SJSA1 (cell line): Measurements from ENCODE around the gene C10orf90. TPM values are rescaled to one million over a fixed set of nuclear protein-coding genes. Genes with fewer than 3 reads are reported as not detected.

ENCODE experiments used
- DNase-seq, 2 experiments: peaks; one replicate each; pipeline ENCODE4 v3.0.0-alpha.2; 2015 to 2020; ENCODE audit warnings: low spot score in 2 of 2, low read depth in 1 of 2
- H3K27ac ChIP-seq: fragments of 250-450 bp; sonication (Bioruptor Pico); 2 replicates; pipeline ENCODE4 v1.5.1; 2020; ENCODE audit warnings: mild to moderate bottlenecking, moderate library complexity
- H3K27me3 ChIP-seq: fragments of 250-450 bp; sonication (Bioruptor Pico); replicated peaks from 2 replicates; pipeline ENCODE4 v1.5.1; 2020; ENCODE audit warnings: mild to moderate bottlenecking, moderate library complexity
- H3K36me3 ChIP-seq: fragments of 250-450 bp; sonication (Bioruptor Pico); 2 replicates; pipeline ENCODE4 v1.5.1; 2020; ENCODE audit warnings: mild to moderate bottlenecking
- H3K4me1 ChIP-seq: fragments of 250-450 bp; sonication (Bioruptor Pico); replicated peaks from 2 replicates; pipeline ENCODE4 v1.6.1; 2021; ENCODE audit warnings: mild to moderate bottlenecking
- H3K4me3 ChIP-seq: fragments of 250-450 bp; sonication (Bioruptor Pico); 2 replicates; pipeline ENCODE4 v1.5.1; 2020; ENCODE audit warnings: mild to moderate bottlenecking
- H3K9me3 ChIP-seq: fragments of 250-450 bp; sonication (Bioruptor Pico); replicated peaks from 2 replicates; pipeline ENCODE4 v1.5.1; 2020; ENCODE audit warnings: mild to moderate bottlenecking
- total RNA-seq: library from RNA; depleted of rRNA; stranded (reverse); fragments of >200 nt; shearing (Covaris generic); gene quantifications from 2 replicates; pipeline ENCODE4 v1.2.3, GENCODE V29; 2014

The C10orf90 gene
- total RNA-seq, 1 experiment from 2014 or later = not detected

DNA sequence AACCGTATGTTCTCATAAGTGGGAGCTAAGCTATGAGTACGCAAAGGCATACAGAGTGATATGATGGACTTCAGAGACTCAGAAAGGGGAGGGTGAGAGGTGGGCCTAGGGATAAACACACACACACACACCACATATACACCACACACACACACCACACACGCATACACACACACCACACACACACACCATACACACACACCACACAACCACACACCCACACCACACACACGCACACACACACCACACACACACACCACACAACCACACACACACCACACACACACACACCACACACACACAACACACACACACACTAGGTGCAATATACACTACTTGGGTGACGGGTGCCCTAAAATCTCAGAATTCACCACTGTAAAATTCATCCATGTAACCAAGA is 168.7 kb downstream of the C10orf90 start:
- no peaks in the 10 kb centered on the region for H3K36me3 ChIP-seq
- H3K4me1 ChIP-seq = no peaks in the 10 kb centered on the region
- no peak overlapping the region for H3K4me3 ChIP-seq
- no peaks in the 10 kb centered on the region for H3K27me3 ChIP-seq
- DNase-seq = no peak
- no peaks in the 10 kb centered on the region for H3K9me3 ChIP-seq
- no peak overlapping the region for H3K27ac ChIP-seq

DNA sequence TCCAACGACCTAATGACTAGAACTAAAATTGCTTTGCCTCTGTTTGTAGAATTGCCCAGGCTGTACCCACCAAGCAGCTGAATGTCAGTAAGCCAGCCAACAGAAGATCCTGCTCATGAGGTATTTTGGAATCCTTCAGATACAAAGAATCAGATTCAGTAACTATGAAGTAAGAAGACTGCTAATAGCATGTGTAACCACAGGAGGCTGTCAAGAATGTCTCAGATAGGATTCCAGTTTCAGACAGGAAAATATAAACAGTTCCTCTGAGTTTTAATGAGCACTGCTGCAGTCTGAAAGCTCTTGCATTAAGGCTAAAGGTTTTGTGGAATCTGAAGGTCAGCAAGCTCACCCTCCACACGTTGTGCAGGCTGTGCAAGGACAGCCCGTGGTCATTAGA is 169.6 kb downstream of the C10orf90 start:
- no peak for DNase-seq
- Histone ChIP-seq H3K4me1 (no peaks in the 10 kb centered on the region), H3K27ac (no peak overlapping the region), H3K4me3 (no peak overlapping the region), H3K36me3 (no peaks in the 10 kb centered on the region), H3K9me3 (no peaks in the 10 kb centered on the region), H3K27me3 (no peaks in the 10 kb centered on the region)

DNA sequence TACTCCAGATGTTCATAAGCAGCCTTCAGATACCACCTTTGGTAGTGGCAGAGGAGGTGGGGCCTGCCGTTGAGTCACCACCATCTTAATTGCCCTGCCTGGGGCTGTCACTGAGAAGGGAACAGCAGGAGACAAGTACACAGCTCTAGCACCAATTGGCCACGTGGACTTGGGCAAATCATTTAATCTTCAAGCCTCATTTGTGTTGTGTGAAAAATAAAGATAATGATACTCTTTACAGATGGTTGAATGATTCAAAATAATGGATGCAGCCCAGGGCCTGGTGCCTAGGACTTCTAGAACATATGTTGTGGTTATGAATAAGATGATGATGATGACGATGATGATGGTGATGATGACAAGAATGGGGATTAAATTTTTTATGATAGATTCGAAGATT is 170.3 kb downstream of the C10orf90 start:
- DNase-seq = no peak
- H3K27me3 ChIP-seq = no peaks in the 10 kb centered on the region

DNA sequence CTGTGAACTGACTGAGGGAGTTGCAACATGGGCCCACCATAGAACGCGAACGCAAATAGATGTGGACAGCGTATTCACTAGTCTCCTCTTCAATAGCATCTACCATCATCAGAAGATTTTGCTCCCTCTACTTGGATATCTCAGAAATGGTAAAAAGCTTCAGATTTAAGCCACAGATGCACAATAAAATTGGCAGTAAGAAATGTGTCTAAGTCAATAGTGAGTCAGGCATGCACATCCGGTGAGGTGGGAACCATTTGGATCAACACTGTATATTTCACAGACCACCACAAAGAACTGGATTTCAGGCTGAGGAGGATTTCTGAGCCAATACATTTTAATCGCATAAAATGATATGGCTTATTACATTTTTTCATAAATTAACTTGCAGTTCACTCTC is 170.7 kb downstream of the C10orf90 start:
- Histone ChIP-seq H3K4me1 (no peaks in the 10 kb centered on the region), H3K4me3 (no peak overlapping the region), H3K27me3 (no peaks in the 10 kb centered on the region), H3K27ac (no peak overlapping the region), H3K9me3 (no peaks in the 10 kb centered on the region), H3K36me3 (no peaks in the 10 kb centered on the region)
- no peak for DNase-seq

More for the DNA sequence above, 170.3 kb downstream of the C10orf90 start:
- Histone ChIP-seq H3K27ac (no peak overlapping the region), H3K9me3 (no peaks in the 10 kb centered on the region), H3K4me1 (no peaks in the 10 kb centered on the region), H3K36me3 (no peaks in the 10 kb centered on the region), H3K4me3 (no peak overlapping the region)

DNA sequence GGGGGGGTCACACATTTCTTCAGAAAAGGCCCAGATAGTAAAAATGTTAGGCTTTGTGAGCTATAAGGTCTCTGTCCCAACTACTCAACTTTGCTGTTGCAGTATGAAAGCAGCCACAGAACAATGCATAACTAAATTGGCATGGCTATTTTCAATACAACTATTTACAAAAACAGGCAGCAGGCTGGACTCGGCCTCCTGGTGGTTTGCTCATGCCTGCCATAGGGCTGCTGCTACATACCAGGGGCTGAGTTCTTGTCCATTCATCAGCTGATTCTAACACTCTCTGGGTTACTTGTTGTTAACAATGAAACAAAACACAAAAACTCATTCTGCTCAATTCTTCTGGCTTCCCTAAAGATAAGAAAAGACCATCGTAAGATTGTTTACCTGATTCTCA is 172.8 kb downstream of the C10orf90 start:
- no peaks in the 10 kb centered on the region for H3K9me3 ChIP-seq
- DNase-seq = no peak
- H3K27ac ChIP-seq = no peak overlapping the region
- H3K4me3 ChIP-seq = no peak overlapping the region
- no peaks in the 10 kb centered on the region for H3K4me1 ChIP-seq
- no peaks in the 10 kb centered on the region for H3K36me3 ChIP-seq
- H3K27me3 ChIP-seq = no peaks in the 10 kb centered on the region

DNA sequence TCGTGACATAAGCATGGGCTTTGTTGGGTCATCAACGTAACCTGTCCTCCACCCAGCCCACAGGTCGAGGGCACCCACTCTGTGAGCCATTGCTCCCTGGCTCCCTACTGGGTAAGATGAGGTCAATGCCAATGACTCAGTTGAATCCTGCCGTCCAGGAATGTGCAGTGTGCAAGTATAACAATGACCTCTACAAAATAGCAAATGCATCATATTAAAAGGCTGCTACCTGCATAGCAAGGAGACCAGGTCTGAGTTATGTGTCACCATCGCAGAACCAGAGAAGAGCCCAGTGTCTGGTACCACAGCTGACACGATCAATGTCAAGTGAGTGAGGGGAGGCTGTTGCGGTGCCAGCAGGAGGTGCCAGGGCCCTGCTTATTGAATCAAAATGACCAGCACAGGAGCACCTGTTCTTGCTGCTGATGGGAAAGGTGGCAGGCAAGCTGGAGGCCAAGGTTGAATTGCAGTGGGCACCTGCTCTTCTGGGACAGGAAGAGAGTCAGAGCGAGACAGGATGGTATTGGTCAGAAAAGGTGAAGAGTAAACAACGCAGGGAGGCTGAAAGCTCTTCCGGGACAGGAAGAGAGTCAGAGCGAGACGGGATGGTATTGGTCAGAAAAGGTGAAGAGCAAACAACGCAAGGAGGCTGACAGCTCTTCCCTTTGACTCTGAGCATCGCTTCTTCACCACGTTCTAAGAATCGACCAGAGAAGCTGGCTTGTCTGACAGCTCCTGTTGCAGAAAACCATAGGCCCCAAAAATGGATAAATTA is 173.5 kb downstream of the C10orf90 start:
- no peak overlapping the region for H3K4me3 ChIP-seq
- H3K4me1 ChIP-seq = no peaks in the 10 kb centered on the region
- no peak for DNase-seq
- no peaks in the 10 kb centered on the region for H3K36me3 ChIP-seq
- no peak overlapping the region for H3K27ac ChIP-seq
- H3K9me3 ChIP-seq = no peaks in the 10 kb centered on the region
- no peaks in the 10 kb centered on the region for H3K27me3 ChIP-seq

DNA sequence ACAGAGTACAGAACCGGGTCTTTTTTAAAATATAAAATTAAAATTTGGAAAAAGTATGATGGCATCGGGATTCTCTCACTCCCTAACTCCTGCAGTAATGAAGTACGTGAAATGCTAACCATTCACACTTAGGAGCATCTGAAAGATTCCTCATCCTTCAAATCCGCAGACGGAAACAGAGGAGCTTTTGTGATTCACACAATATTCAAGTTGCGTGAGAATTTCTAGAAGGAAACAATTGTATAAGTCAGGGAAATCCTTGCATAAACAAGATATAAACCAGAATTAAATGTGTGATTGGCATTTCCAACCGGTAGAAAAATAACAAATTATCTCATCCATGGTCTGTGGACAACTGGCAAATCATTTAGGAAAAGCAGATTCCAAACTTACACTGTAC is 179.0 kb downstream of the C10orf90 start:
- H3K27ac ChIP-seq = no peak overlapping the region
- no peaks in the 10 kb centered on the region for H3K27me3 ChIP-seq
- no peaks in the 10 kb centered on the region for H3K4me1 ChIP-seq
- no peaks in the 10 kb centered on the region for H3K36me3 ChIP-seq
- no peaks in the 10 kb centered on the region for H3K9me3 ChIP-seq
- H3K4me3 ChIP-seq = no peak overlapping the region
- no peak for DNase-seq

DNA sequence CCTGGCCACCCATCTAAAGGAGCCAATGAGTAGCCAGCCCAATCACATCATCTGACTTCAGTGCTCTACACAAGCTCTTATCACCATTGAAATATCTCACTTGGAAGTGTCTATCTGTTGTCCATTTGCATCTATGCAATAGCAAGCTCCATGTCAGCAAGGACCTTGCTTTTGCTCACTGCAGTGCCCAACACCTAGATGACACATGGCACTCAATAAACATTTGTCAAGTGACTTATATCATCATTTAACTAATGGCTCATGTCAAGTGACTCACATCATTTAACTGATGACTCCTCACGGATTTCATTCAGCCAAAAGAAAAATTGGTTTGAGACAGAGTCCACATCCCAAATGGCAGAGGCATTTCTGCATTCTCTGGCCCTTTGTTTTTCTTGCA is 189.3 kb downstream of the C10orf90 start:
- Histone ChIP-seq H3K27me3 (no peaks in the 10 kb centered on the region), H3K27ac (no peak overlapping the region), H3K36me3 (no peaks in the 10 kb centered on the region), H3K4me1 (no peaks in the 10 kb centered on the region), H3K9me3 (no peaks in the 10 kb centered on the region), H3K4me3 (no peak overlapping the region)
- no peak for DNase-seq

DNA sequence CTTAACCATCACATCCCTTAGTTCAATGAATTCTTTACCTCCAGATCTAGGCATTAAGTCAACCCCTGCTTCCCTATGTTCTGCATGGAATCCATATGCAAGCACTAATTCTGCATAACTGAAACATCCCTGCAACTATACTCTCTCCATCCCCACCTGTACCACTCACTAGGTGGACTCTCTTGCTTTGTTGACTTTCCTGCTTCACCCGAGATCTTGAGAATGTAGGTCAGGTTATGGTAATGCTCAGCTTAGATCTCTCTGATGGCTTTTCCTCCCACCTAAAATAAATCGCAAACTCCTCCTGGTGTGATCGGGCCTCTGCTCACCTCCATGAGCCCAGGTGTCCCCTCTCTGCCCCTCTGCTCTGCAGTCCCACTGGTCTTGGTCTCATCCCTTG is 189.8 kb downstream of the C10orf90 start:
- Histone ChIP-seq H3K4me3 (no peak overlapping the region), H3K27me3 (no peaks in the 10 kb centered on the region), H3K27ac (no peak overlapping the region), H3K9me3 (no peaks in the 10 kb centered on the region), H3K36me3 (no peaks in the 10 kb centered on the region), H3K4me1 (no peaks in the 10 kb centered on the region)
- DNase-seq = no peak

DNA sequence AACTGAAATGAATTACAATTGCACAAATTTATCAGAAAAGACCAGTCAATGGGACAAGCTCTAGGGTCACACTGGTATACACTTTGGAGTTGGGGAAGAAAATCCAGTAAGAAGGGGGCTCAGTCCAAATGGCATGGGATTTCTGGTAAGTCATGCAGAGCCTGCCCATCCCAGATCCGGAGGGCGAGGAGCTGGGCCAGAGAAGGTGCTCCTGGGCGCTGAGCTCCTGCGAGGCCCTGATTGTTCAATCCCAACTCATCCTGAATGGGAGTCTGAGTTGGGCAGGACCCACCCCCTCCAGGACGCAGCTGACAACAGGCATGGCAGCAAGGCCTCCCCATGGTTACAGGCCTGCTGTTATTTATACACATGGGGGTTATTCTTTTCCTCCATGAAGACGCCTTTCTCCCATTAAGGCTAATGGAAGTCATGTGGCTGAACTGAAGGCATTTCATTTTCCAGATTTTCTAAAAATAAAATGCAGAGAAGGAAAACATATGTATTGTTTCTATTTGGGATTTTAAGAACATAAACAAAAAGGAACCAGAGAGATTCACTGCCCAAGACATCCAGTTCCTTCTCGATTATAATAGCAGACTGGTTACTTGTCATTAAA is 191.1 kb downstream of the C10orf90 start:
- Histone ChIP-seq H3K4me3 (no peak overlapping the region), H3K9me3 (no peaks in the 10 kb centered on the region), H3K27me3 (no peaks in the 10 kb centered on the region), H3K4me1 (no peaks in the 10 kb centered on the region), H3K27ac (no peak overlapping the region), H3K36me3 (no peaks in the 10 kb centered on the region)
- DNase-seq = no peak

DNA sequence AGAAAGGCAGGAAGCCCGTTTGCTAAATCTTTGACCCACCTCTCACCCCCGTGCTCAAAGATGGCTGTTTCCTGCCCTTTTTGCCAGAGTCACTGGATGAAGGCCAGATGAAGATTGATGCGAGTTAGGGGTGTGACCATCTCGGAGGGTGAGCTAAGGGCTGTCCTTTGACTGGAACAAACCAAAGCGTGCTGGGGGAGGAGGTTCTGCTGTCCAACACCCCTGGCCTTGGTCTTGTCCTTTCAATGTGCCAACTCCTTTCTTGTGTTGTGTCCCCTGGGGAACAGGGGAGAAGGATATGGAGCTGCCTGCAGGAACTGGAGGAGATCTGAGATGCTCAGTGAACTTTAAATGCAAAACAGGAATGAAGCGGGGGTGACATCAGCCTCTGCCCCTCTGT is 191.9 kb downstream of the C10orf90 start:
- H3K4me3 ChIP-seq = no peak overlapping the region
- no peaks in the 10 kb centered on the region for H3K9me3 ChIP-seq
- no peak overlapping the region for H3K27ac ChIP-seq
- no peaks in the 10 kb centered on the region for H3K4me1 ChIP-seq
- no peaks in the 10 kb centered on the region for H3K27me3 ChIP-seq
- DNase-seq = no peak
- no peaks in the 10 kb centered on the region for H3K36me3 ChIP-seq

DNA sequence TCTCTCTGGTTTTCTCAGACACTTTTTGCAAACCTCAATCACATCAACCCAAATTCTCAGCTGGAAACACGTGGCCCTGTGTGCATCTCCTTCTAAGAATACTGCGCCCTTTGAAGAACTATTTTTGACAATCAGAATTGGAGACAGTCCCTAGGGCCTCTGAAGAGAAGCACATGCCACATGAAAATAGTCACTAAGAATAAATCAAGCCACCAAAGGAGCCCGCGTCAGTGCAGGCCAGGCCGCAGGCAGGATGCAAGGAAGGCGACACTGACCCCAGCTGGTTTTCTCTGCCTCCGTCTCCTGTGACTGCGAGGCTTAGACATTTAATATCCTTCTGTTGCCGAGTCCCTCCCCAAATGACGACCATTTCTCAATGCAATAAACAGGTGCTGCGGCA is 194.2 kb downstream of the C10orf90 start:
- DNase-seq = no peak
- H3K27ac ChIP-seq = no peak overlapping the region

DNA sequence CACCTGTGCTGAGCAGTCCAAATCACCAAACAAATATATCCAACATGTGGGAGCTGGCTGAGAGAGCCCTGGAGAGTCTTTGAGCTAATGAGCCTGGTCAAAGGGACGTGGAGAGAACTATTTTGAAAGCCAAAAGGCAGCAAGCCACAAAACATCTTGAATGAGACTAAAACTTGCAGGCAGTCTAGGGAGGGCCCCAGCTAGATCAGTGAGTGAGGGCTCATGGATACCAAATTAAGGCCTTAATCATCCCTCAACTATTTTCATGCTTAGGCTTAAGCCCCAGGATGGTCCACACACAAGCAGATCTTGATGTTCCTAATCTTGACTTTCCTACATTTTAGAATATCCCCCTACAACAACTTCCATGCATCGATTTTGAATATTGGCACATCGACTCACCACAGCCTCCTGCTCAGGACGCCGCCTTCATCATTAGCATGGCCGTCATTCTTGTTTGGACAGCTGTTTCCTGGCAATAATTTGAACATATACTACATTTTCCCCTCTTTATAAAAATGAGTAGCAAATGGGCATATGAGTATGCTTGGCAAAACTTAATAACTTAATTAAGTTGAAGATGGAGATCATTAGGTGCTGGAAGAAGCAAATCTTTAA is 195.3 kb downstream of the C10orf90 start:
- Histone ChIP-seq H3K4me1 (peaks cover 2% of the 10 kb centered on the region; the same call in 1 of the 2 replicates), H3K4me3 (no peak overlapping the region), H3K27me3 (no peaks in the 10 kb centered on the region), H3K27ac (no peak overlapping the region), H3K36me3 (no peaks in the 10 kb centered on the region), H3K9me3 (no peaks in the 10 kb centered on the region)
- DNase-seq = no peak

More for the DNA sequence above, 194.2 kb downstream of the C10orf90 start:
- H3K36me3 ChIP-seq = no peaks in the 10 kb centered on the region
- no peaks in the 10 kb centered on the region for H3K9me3 ChIP-seq
- no peak overlapping the region for H3K4me3 ChIP-seq
- H3K4me1 ChIP-seq = no peaks in the 10 kb centered on the region
- no peaks in the 10 kb centered on the region for H3K27me3 ChIP-seq

DNA sequence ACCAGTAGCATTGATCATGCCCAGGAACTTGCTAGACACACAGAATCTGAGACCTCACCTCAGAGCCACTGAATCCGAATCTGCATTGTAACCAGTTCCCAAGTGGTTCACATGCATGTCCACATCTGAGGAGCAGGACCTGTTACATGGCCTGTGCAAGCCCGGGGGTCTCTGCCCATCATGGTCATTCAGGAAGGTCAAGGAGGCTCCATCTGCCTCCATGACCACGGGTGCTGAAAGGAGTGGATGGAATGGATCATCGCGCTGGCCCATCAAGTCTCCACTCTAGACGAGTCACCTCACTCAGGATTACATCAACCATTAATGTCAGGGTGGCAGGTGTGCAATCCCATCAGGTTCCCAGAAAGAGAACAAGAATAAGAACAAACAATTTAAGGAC is 196.5 kb downstream of the C10orf90 start:
- Histone ChIP-seq H3K27me3 (no peaks in the 10 kb centered on the region), H3K9me3 (no peaks in the 10 kb centered on the region), H3K4me1 (peaks cover 11% of the 10 kb centered on the region), H3K36me3 (no peaks in the 10 kb centered on the region), H3K4me3 (no peak overlapping the region), H3K27ac (no peak overlapping the region)
- no peak for DNase-seq
